Karpas-422 (cell line): Measurements from ENCODE around the gene AKR1A1. TPM values are rescaled to one million over a fixed set of nuclear protein-coding genes. Genes with fewer than 3 reads are reported as not detected.

Experiments
- DNase-seq: peaks from one replicate; pipeline ENCODE4 v3.0.0-alpha.2; 2015
- H2AFZ ChIP-seq: fragments of 200-600 bp; sonication (generic); 2 replicates; pipeline ENCODE4 v1.6.1; 2014; ENCODE audit warnings: antibody characterized with exemption, low read length, mixed read lengths
- H3K27ac ChIP-seq: fragments of 200-600 bp; sonication (generic); 2 replicates; pipeline ENCODE4 v1.5.1; 2014; ENCODE audit warnings: mild to moderate bottlenecking, low read length, moderate library complexity
- H3K27me3 ChIP-seq: fragments of 200-600 bp; sonication (generic); 2 replicates; pipeline ENCODE4 v1.6.1; 2014; ENCODE audit warnings: low read length, mixed read lengths
- H3K36me3 ChIP-seq: fragments of 200-600 bp; sonication (generic); 2 replicates; pipeline ENCODE4 v1.6.1; 2014; ENCODE audit warnings: low read length, mixed read lengths; ENCODE audit not compliant: insufficient read depth
- H3K4me1 ChIP-seq: fragments of 200-600 bp; sonication (generic); 2 replicates; pipeline ENCODE4 v1.6.1; 2014; ENCODE audit warnings: mild to moderate bottlenecking, low read length, mixed read lengths
- H3K4me2 ChIP-seq: fragments of 200-600 bp; sonication (generic); 2 replicates; pipeline ENCODE4 v1.6.1; 2014; ENCODE audit warnings: low read length, low read depth, mild to moderate bottlenecking; ENCODE audit not compliant: poor library complexity, severe bottlenecking
- H3K4me3 ChIP-seq: fragments of 200-600 bp; sonication (generic); 2 replicates; pipeline ENCODE4 v1.5.1; 2014; ENCODE audit warnings: mild to moderate bottlenecking, antibody characterized with exemption, low read length, mixed read lengths
- H3K79me2 ChIP-seq: fragments of 200-600 bp; sonication (generic); 2 replicates; pipeline ENCODE4 v1.6.1; 2014; ENCODE audit warnings: mild to moderate bottlenecking, low read length, mixed read lengths
- H3K9ac ChIP-seq: fragments of 200-600 bp; sonication (generic); 2 replicates; pipeline ENCODE4 v1.6.0; 2014; ENCODE audit warnings: low read length
- H3K9me2 ChIP-seq: fragments of 200-600 bp; sonication (generic), shearing (Covaris generic); replicated peaks from 2 replicates; pipeline ENCODE4 v1.6.0; 2014; ENCODE audit warnings: mild to moderate bottlenecking, low read length, moderate library complexity; ENCODE audit not compliant: insufficient read depth
- H3K9me3 ChIP-seq: fragments of 300-700, 200-600 bp; sonication (generic); 2 replicates; pipeline ENCODE4 v1.6.1; 2014; ENCODE audit warnings: low read length, mixed read lengths
- H4K20me1 ChIP-seq: fragments of 200-600 bp; sonication (generic); 2 replicates; pipeline ENCODE4 v1.6.1; 2014; ENCODE audit warnings: mild to moderate bottlenecking, antibody characterized with exemption, low read length, low read depth; ENCODE audit not compliant: insufficient read depth
- total RNA-seq: library from RNA; depleted of rRNA; stranded (reverse); fragments of >200 nt; shearing (Covaris generic); gene quantifications from 2 replicates; pipeline ENCODE4 v1.2.3, GENCODE V29; 2014; ENCODE audit warnings: low replicate concordance

Gene AKR1A1
- total RNA-seq, 1 experiment from 2014 or later, result 79.0 TPM

DNA sequence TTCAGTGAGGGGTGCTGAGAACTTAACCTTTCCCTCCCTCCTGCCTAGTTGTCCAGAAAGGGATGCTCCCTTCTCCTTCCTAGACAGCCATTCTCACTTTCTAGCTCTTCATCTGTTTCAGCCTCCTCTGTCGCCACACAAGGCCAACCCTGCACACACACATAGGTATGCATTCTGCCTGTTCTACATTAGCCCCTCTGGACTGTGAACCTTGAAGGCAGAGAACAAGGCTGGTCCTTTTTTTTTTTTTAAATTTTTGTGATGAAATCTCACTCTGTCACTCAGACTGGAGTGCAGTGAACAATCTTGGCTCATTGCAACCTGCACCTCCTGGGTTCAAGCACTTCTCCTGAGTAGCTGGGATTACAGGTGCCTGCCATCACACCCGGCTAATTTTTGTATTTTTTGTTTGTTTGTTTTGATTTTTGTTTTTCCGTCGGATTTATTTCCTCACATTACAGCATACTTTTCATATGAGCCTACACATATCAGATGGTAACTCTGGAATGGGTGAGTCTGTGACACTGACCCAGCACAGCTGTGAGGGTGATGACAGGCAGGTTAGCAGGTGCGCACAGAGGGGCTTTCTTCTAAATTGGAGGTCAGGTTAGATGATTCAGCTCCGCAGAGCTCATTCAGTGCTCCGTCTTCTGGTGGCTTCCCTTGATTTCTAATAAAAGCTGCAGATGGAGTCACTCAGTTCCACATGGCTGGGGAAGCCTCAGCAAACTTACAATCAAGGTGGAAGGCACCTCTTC, 4.9 kb upstream of the AKR1A1 start:
- Histone ChIP-seq H3K79me2 (no peaks in the 10 kb centered on the region), H3K4me3 (no peak overlapping the region), H3K27ac (no peak overlapping the region), H3K4me1 (peaks cover 14% of the 10 kb centered on the region), H4K20me1 (no peaks in the 10 kb centered on the region), H3K4me2 (no peak overlapping the region), H3K9ac (no peak overlapping the region; the same call in 1 of the 2 replicates), H3K9me3 (no peaks in the 10 kb centered on the region), H3K9me2 (no peaks in the 10 kb centered on the region), H3K27me3 (no peaks in the 10 kb centered on the region), H3K36me3 (no peaks in the 10 kb centered on the region), H2AFZ (peak overlapping the region; percentile 78; the same call in 1 of the 2 replicates)
- no peak for DNase-seq

DNA sequence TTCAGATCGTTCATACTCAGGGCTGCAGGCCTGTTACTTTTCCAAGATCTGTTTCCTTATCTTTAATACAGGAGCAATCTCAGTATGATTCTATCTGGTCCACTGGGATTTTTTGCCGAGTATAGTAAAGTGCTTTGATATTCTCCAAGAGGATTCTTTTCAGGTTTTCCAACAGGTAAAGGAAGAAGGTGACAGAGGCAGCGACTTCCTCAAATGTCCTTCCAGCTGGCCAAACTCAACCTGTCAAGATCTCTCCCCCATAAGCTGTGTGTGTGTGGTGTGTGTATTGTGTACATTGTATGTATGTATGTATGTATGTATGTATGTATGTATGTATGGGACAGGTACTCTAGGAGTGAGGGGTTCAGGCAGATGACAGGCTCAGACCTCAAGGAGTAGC, 1.1 kb downstream of the AKR1A1 start:
- no peak for DNase-seq
- peaks cover 11% of the 10 kb centered on the region; the same call in 1 of the 2 replicates for H3K36me3 ChIP-seq
- H3K27me3 ChIP-seq, result no peaks in the 10 kb centered on the region
- H2AFZ ChIP-seq, result no peak overlapping the region
- no peaks in the 10 kb centered on the region for H3K9me3 ChIP-seq
- peak overlapping the region; percentile 71 for H3K4me2 ChIP-seq
- H3K9me2 ChIP-seq, result no peaks in the 10 kb centered on the region
- peaks cover 18% of the 10 kb centered on the region for H3K4me1 ChIP-seq
- peak overlapping the region; percentile 51; the same call in 1 of the 2 replicates for H3K27ac ChIP-seq
- H3K4me3 ChIP-seq, result peak overlapping the region; percentile 83
- peaks cover 39% of the 10 kb centered on the region for H3K79me2 ChIP-seq
- peak overlapping the region; percentile 82 for H3K9ac ChIP-seq
- H4K20me1 ChIP-seq, result no peaks in the 10 kb centered on the region

DNA sequence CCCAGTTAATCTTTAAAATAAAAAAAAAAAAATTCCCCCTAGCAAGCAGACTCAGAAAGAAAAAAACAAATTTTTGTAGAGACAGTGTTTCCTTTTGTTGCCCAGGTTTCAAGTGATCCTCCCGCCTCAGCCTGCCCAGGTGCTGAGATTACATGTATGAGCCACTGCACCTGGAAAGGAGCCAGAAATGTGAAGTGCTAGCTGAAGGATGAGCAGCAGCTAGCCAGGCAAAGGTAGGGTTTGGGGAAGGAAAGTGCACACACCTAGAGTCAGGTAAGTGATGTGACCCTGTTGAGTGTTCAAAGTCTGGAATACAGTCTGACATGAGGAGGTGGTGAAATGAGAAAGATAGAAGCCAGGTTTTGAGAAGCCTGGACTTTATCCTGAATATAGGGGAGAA, 1.7 kb downstream of the AKR1A1 start:
- Histone ChIP-seq H2AFZ (no peak overlapping the region), H3K9me2 (no peaks in the 10 kb centered on the region), H3K27ac (no peak overlapping the region), H3K9me3 (no peaks in the 10 kb centered on the region), H4K20me1 (no peaks in the 10 kb centered on the region), H3K4me2 (peak overlapping the region; percentile 71), H3K36me3 (peaks cover 11% of the 10 kb centered on the region; the same call in 1 of the 2 replicates), H3K4me3 (peak overlapping the region; percentile 83; the same call in 1 of the 2 replicates), H3K4me1 (peaks cover 18% of the 10 kb centered on the region), H3K9ac (peak overlapping the region; percentile 82), H3K79me2 (peaks cover 41% of the 10 kb centered on the region), H3K27me3 (no peaks in the 10 kb centered on the region)
- DNase-seq, result no peak

DNA sequence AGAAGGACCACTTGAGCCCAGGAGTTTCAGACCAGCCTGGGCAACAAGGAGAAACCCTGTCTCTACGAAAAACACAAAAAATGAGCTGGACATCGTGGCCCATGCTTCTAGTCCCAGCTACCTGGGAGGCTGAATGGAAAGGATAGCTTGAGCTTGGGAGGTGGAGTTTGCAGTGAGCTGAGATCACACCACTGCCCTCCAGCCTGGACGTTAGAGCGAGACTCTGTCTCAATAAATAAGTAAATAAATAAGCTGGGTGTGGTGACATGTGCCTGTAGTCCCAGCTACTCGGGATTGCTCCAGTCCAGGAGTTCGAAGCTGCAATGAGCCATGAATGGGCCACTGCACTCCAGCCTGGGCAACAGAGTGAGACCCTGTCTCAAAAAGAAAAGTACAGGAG, 3.6 kb downstream of the AKR1A1 start:
- no peaks in the 10 kb centered on the region for H3K9me3 ChIP-seq
- no peak for DNase-seq
- no peak overlapping the region for H3K4me3 ChIP-seq
- H3K79me2 ChIP-seq, result peaks cover 52% of the 10 kb centered on the region
- H3K27me3 ChIP-seq, result no peaks in the 10 kb centered on the region
- peaks cover 14% of the 10 kb centered on the region; the same call in 1 of the 2 replicates for H3K36me3 ChIP-seq
- no peak overlapping the region for H2AFZ ChIP-seq
- no peaks in the 10 kb centered on the region for H3K9me2 ChIP-seq
- no peak overlapping the region for H3K27ac ChIP-seq
- H3K4me1 ChIP-seq, result peaks cover 21% of the 10 kb centered on the region
- H4K20me1 ChIP-seq, result no peaks in the 10 kb centered on the region
- no peak overlapping the region for H3K4me2 ChIP-seq
- H3K9ac ChIP-seq, result no peak overlapping the region

DNA sequence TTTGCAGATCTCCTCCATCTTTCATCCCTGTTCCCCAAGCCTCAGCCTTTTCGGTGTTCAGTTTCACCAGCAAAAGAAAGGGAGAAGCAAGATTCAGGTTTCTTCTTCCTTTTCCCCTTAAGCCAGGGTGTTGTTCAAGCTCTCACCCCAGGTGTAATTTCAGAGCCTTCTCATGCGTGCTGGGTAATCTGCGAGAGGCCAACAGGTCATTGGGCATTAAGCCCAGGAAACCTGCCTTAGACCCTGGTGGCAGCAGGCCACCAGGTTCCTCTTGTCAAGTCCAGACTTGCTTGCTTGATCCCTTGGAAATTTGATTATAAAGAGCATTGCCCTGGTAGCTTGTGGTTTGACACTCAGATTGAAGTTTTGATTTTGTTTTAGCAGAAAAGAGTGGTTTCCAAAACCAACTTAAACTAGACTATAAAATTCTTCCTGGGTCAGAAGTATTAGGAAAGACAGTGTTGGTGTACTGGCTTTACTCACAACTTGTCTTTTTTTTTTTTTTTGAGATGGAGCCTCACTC, 6.9 kb downstream of the AKR1A1 start:
- Histone ChIP-seq H3K36me3 (peaks cover 15% of the 10 kb centered on the region; the same call in 1 of the 2 replicates), H3K4me3 (no peak overlapping the region), H3K27me3 (no peaks in the 10 kb centered on the region), H3K4me1 (peaks cover 5% of the 10 kb centered on the region), H3K79me2 (peaks cover 48% of the 10 kb centered on the region), H3K9ac (no peak overlapping the region), H2AFZ (no peak overlapping the region), H3K9me2 (no peaks in the 10 kb centered on the region), H3K27ac (no peak overlapping the region), H3K9me3 (no peaks in the 10 kb centered on the region), H3K4me2 (no peak overlapping the region), H4K20me1 (no peaks in the 10 kb centered on the region)
- no peak for DNase-seq

DNA sequence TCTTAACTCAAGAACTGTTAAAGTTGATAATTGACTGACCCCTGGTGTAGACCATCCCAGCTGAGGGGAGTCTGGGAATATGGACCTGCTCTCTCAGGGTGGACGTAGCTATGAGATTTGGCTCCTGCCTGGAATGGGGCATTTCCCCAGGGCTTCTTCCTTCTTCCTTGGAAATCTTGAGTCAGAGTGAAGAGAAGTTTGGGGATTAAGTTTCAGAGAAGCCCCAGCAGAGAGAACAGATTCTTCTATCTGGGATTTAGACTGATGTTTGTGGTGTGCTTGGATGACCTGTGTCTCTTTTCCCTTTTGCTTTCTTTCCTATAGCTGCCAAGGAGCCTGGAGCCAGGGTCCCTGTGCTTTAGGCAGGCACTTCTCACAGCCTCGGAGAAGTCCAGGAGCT, 13.2 kb downstream of the AKR1A1 start:
- DNase-seq, result no peak
- H4K20me1 ChIP-seq, result no peaks in the 10 kb centered on the region
- H3K4me2 ChIP-seq, result no peak overlapping the region
- peaks cover 16% of the 10 kb centered on the region for H3K79me2 ChIP-seq
- H3K4me1 ChIP-seq, result peaks cover 2% of the 10 kb centered on the region; the same call in 1 of the 2 replicates
- H3K9me2 ChIP-seq, result no peaks in the 10 kb centered on the region
- peaks cover 14% of the 10 kb centered on the region; the same call in 1 of the 2 replicates for H3K36me3 ChIP-seq
- H3K4me3 ChIP-seq, result no peak overlapping the region
- H3K9ac ChIP-seq, result no peak overlapping the region
- H3K27ac ChIP-seq, result no peak overlapping the region
- no peak overlapping the region for H2AFZ ChIP-seq
- H3K9me3 ChIP-seq, result no peaks in the 10 kb centered on the region
- no peaks in the 10 kb centered on the region for H3K27me3 ChIP-seq

DNA sequence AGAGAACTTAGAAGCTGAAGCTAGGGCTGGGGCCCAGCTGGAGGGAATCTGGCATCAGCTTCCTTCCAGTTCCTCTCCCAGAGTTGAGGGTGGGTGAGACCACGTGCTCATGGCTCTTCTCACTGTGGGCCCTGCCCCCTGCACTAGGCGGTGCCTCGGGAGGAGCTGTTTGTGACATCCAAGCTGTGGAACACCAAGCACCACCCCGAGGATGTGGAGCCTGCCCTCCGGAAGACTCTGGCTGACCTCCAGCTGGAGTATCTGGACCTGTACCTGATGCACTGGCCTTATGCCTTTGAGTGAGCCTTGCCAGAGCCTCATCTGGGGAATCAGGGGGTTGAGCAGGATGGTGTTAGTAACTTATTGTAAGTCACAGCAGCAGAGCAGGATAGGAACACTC, 16.1 kb downstream of the AKR1A1 start:
- H3K27me3 ChIP-seq, result no peaks in the 10 kb centered on the region
- H3K27ac ChIP-seq, result no peak overlapping the region
- H3K9ac ChIP-seq, result no peak overlapping the region
- no peaks in the 10 kb centered on the region for H3K9me3 ChIP-seq
- no peak overlapping the region for H3K4me3 ChIP-seq
- H3K9me2 ChIP-seq, result no peaks in the 10 kb centered on the region
- DNase-seq, result no peak
- no peak overlapping the region for H2AFZ ChIP-seq
- no peaks in the 10 kb centered on the region for H4K20me1 ChIP-seq
- H3K4me1 ChIP-seq, result no peaks in the 10 kb centered on the region
- no peak overlapping the region for H3K4me2 ChIP-seq
- 0 out of 2 replicates have a peak, but pooled peaks cover 3% of the 10 kb centered on the region for H3K79me2 ChIP-seq
- H3K36me3 ChIP-seq, result peaks cover 28% of the 10 kb centered on the region

DNA sequence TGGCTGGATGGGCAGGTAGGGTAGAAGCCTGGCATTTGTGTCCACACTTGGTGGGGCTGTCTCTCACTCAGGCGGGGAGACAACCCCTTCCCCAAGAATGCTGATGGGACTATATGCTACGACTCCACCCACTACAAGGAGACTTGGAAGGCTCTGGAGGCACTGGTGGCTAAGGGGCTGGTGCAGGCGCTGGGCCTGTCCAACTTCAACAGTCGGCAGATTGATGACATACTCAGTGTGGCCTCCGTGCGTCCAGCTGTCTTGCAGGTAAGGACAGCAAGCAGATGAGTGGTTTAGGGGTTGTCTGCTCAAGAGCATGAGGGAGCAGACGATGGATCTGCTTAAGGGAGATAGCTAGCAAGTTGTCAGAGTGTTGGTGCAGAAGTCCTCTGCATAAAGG, 17.3 kb downstream of the AKR1A1 start:
- Histone ChIP-seq H3K36me3 (peaks cover 22% of the 10 kb centered on the region), H3K4me1 (no peaks in the 10 kb centered on the region), H3K79me2 (no peaks in the 10 kb centered on the region), H3K4me3 (no peak overlapping the region), H3K9ac (no peak overlapping the region), H3K4me2 (no peak overlapping the region), H2AFZ (no peak overlapping the region), H4K20me1 (no peaks in the 10 kb centered on the region), H3K9me3 (no peaks in the 10 kb centered on the region), H3K9me2 (no peaks in the 10 kb centered on the region), H3K27ac (no peak overlapping the region), H3K27me3 (no peaks in the 10 kb centered on the region)
- DNase-seq, result no peak
